Activated CD4-positive, CD25-positive, alpha-beta regulatory T cell treated with anti-CD3 and anti-CD28 coated beads, Interleukin-2, amount 50 U/mL, for 72 hours (primary cell): ENCODE results near the gene ZNF438.
"Not testable (repeated sequence)": the region's sequence is repeated elsewhere in the genome, so short reads cannot be mapped to it uniquely, and the experiment has no call there.

ENCODE experiments used
- DNase-seq: peaks from one replicate; pipeline ENCODE4 v3.0.0; 2021

ZNF438 gene

GRCh38 chr10:30821261-30821993 lies 210.2 kb downstream of the ZNF438 start:
- DNase-seq, result no peak

GRCh38 chr10:30820261-30820991 lies 211.2 kb downstream of the ZNF438 start:
- no peak for DNase-seq

GRCh38 chr10:30819341-30820181 lies 212.1 kb downstream of the ZNF438 start:
- DNase-seq, result no peak

GRCh38 chr10:30818854-30819253 lies 212.8 kb downstream of the ZNF438 start:
- no peak for DNase-seq

GRCh38 chr10:30818010-30818660 lies 213.5 kb downstream of the ZNF438 start:
- DNase-seq, result no peak

GRCh38 chr10:30817541-30817940 lies 214.1 kb downstream of the ZNF438 start:
- no peak for DNase-seq

GRCh38 chr10:30816820-30817171 lies 214.9 kb downstream of the ZNF438 start:
- DNase-seq, result no peak

GRCh38 chr10:30816159-30816819 lies 215.4 kb downstream of the ZNF438 start:
- no peak for DNase-seq

- DNase-seq, result no peak
These were observed 217.7 kb downstream of the ZNF438 start for GRCh38 chr10:30813872-30814481.

- no peak for DNase-seq
These were observed 219.4 kb downstream of the ZNF438 start for GRCh38 chr10:30812018-30812851.

- no peak for DNase-seq
These were observed 220.2 kb downstream of the ZNF438 start for GRCh38 chr10:30811276-30812017.

- DNase-seq, result no peak
These were observed 221.2 kb downstream of the ZNF438 start for GRCh38 chr10:30810416-30810815.

- no peak for DNase-seq
These were observed 224.8 kb downstream of the ZNF438 start for GRCh38 chr10:30806850-30807249.

- DNase-seq, result no peak
These were observed 226.6 kb downstream of the ZNF438 start for GRCh38 chr10:30805061-30805460.

- no peak for DNase-seq
These were observed 227.1 kb downstream of the ZNF438 start for GRCh38 chr10:30804478-30805055.

- DNase-seq, result no peak
These were observed 227.8 kb downstream of the ZNF438 start for GRCh38 chr10:30803892-30804322.

- DNase-seq, result no peak
These were observed 228.6 kb downstream of the ZNF438 start for GRCh38 chr10:30803058-30803457.

GRCh38 chr10:30800368-30800767 lies 231.3 kb downstream of the ZNF438 start:
- no peak for DNase-seq

- DNase-seq, result no peak
These were observed 232.9 kb downstream of the ZNF438 start for GRCh38 chr10:30798646-30799185.

- not testable (repeated sequence) for DNase-seq
These were observed 236.6 kb downstream of the ZNF438 start for GRCh38 chr10:30795024-30795423.
